Neural progenitor cell (in vitro differentiated cells): Measurements from ENCODE around the gene KCNMA1.

Experiments
- EZH2 ChIP-seq: fragments of 200-600 bp; sonication (generic); IDR thresholded peaks from 2 replicates; pipeline ENCODE4 v1.6.1; 2017; ENCODE audit warnings: antibody characterized with exemption, mild to moderate bottlenecking, moderate library complexity
- TF ChIP-seq, protein P1 (sequence below): fragments of 200-600 bp; sonication (generic); IDR thresholded peaks from 2 replicates; pipeline ENCODE4 v1.5.1; 2017; ENCODE audit warnings: antibody characterized with exemption, mild to moderate bottlenecking

DNA sequence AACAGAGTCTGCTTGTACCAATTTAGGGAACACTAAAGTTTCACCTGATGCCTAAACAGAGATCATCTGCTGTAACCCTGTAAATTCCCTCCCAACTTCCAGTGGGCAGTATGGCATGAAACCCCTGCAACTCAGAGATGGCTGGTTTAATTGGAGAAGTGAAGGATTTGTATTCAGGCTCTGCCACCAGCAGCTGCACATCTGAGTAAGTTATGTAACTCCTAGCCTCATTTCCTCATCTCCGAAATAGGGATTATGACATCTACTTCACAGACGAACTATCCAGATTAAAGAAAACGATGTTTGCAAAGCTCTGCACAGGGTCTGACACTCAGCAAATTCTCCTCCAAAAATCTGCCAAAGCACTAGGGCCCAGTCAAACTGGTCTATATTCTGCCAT, 493.0 kb downstream of the KCNMA1 start:
- TF ChIP-seq, protein P1, sequence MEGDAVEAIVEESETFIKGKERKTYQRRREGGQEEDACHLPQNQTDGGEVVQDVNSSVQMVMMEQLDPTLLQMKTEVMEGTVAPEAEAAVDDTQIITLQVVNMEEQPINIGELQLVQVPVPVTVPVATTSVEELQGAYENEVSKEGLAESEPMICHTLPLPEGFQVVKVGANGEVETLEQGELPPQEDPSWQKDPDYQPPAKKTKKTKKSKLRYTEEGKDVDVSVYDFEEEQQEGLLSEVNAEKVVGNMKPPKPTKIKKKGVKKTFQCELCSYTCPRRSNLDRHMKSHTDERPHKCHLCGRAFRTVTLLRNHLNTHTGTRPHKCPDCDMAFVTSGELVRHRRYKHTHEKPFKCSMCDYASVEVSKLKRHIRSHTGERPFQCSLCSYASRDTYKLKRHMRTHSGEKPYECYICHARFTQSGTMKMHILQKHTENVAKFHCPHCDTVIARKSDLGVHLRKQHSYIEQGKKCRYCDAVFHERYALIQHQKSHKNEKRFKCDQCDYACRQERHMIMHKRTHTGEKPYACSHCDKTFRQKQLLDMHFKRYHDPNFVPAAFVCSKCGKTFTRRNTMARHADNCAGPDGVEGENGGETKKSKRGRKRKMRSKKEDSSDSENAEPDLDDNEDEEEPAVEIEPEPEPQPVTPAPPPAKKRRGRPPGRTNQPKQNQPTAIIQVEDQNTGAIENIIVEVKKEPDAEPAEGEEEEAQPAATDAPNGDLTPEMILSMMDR, result no peak
- TF ChIP-seq EZH2, result no peak
